Lung (tissue), 12 donors: ENCODE results near the gene ABCA1. TPM values are rescaled to one million over a fixed set of nuclear protein-coding genes. Genes with fewer than 3 reads are reported as not detected.

Source experiments
- ATAC-seq: fragments of 200-7000 bp; cut with Tn5 transposase; one replicate; pipeline ENCODE4 v1.9.1; 2020; ENCODE audit warnings: moderate number of reproducible peaks; ENCODE audit not compliant: insufficient read depth, low FRiP score
- DNase-seq, 3 donors: peaks; one replicate each; pipeline ENCODE4 v3.0.0-alpha.2; 2013 to 2017
- H3K27ac ChIP-seq, 2 donors: one replicate each; pipeline ENCODE4 v1.5.1; 2013; ENCODE audit warnings: mild to moderate bottlenecking in 2 of 2, moderate library complexity in 2 of 2, control low read depth in 1 of 2, inconsistent platforms in 1 of 2, low read depth in 1 of 2, low read length in 1 of 2
- H3K27me3 ChIP-seq, 3 donors: one replicate each; pipeline ENCODE4 v1.5.1; 2013; ENCODE audit warnings: low read length in 2 of 3; ENCODE audit not compliant: control insufficient read depth in 3 of 3, insufficient read depth in 3 of 3
- H3K36me3 ChIP-seq, 4 donors: one replicate each; pipeline ENCODE4 v1.5.1; 2013; ENCODE audit warnings: low read length in 4 of 4, mild to moderate bottlenecking in 1 of 4, moderate library complexity in 1 of 4; ENCODE audit not compliant: control insufficient read depth in 4 of 4, insufficient read depth in 4 of 4
- H3K4me1 ChIP-seq, 5 donors: one replicate each; pipeline ENCODE4 v1.5.1; 2013; ENCODE audit warnings: low read length in 5 of 5, mild to moderate bottlenecking in 2 of 5, moderate library complexity in 1 of 5; ENCODE audit not compliant: control insufficient read depth in 5 of 5, insufficient read depth in 5 of 5
- H3K4me3 ChIP-seq: one replicate; pipeline ENCODE4 v1.5.1; 2013; ENCODE audit warnings: mild to moderate bottlenecking, control low read depth, moderate library complexity
- H3K9ac ChIP-seq, 2 donors: one replicate each; pipeline ENCODE4 v1.5.1; 2013; ENCODE audit warnings: low read length in 2 of 2, control low read depth in 1 of 2; ENCODE audit not compliant: insufficient read depth in 1 of 2
- H3K9me3 ChIP-seq, 4 donors: one replicate each; pipeline ENCODE4 v1.5.1; 2013; ENCODE audit warnings: low read length in 3 of 4, mild to moderate bottlenecking in 1 of 4, moderate library complexity in 1 of 4; ENCODE audit not compliant: control insufficient read depth in 4 of 4, insufficient read depth in 3 of 4
- WGBS, 2 donors: extraction: QIAGEN DNeasy Blood & Tissue Kit; methylation state at CpG; one replicate each; pipeline ENCODE4 v1.1.7; 2013; 5-methylcytosine and 5-hydroxymethylcytosine counted together
- polyA plus RNA-seq, 2 donors: library from polyadenylated mRNA; stranded (reverse); fragments of 200-250 nt; gene quantifications; one replicate each; pipeline ENCODE4 v1.2.1, GENCODE V29; 2013
- total RNA-seq, 2 donors: library from RNA; depleted of rRNA in 1 of 2; stranded (reverse); fragments of >200 nt in 1 of 2; gene quantifications; one replicate each; pipeline ENCODE4 v1.2.1, GENCODE V29; 2014 to 2021
- TF ChIP-seq, protein P1 (sequence below): IDR thresholded peaks from 2 replicates; pipeline ENCODE4 v1.5.1; 2012; ENCODE audit warnings: mild to moderate bottlenecking; ENCODE audit errors: control extremely low read depth, extremely low read depth
- donor health status: control.
- donor health status: control.
- donor health status: Bipolar disorder and iron deficiency.
- donor health status: healthy.
- donor health status: DM: yes; HTN: yes; CAD: no.

The ABCA1 gene
- total and polyA plus RNA-seq, 4 donors = 5.4 to 140 (median 16.8) TPM

DNA sequence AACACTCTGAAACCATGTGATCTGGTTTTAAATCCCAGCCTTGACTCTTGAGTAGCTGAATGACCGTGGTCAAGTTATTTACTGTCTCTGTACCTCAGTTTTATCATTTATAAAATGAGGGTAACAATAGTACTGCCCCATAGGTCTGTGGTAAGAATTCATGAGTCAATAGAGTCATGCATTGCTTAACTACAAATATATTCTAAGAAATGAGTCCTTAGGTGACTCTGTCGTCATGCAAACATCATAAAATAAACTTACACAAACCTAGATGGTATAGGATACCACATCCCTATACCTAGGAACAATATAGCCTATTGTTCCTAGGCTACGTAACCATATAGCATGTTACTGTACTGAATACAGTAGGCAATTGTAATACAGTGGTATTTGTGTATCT, 20.3 kb upstream of the ABCA1 start:
- no peaks in the 10 kb centered on the region for H3K9me3 ChIP-seq
- H3K4me1 ChIP-seq = no peaks in the 10 kb centered on the region
- no peaks in the 10 kb centered on the region for H3K36me3 ChIP-seq
- H3K4me3 ChIP-seq = no peak overlapping the region
- whole genome bisulfite sequencing, 2 donors = 81 to 83% methylated on average over 3 of the region's 3 CpGs
- ATAC-seq (no peak), DNase-seq (no peak)
- no peak overlapping the region for H3K27ac ChIP-seq
- no peaks in the 10 kb centered on the region for H3K27me3 ChIP-seq
- H3K9ac ChIP-seq = no peak overlapping the region
- TF ChIP-seq, protein P1, sequence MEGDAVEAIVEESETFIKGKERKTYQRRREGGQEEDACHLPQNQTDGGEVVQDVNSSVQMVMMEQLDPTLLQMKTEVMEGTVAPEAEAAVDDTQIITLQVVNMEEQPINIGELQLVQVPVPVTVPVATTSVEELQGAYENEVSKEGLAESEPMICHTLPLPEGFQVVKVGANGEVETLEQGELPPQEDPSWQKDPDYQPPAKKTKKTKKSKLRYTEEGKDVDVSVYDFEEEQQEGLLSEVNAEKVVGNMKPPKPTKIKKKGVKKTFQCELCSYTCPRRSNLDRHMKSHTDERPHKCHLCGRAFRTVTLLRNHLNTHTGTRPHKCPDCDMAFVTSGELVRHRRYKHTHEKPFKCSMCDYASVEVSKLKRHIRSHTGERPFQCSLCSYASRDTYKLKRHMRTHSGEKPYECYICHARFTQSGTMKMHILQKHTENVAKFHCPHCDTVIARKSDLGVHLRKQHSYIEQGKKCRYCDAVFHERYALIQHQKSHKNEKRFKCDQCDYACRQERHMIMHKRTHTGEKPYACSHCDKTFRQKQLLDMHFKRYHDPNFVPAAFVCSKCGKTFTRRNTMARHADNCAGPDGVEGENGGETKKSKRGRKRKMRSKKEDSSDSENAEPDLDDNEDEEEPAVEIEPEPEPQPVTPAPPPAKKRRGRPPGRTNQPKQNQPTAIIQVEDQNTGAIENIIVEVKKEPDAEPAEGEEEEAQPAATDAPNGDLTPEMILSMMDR = no peak

DNA sequence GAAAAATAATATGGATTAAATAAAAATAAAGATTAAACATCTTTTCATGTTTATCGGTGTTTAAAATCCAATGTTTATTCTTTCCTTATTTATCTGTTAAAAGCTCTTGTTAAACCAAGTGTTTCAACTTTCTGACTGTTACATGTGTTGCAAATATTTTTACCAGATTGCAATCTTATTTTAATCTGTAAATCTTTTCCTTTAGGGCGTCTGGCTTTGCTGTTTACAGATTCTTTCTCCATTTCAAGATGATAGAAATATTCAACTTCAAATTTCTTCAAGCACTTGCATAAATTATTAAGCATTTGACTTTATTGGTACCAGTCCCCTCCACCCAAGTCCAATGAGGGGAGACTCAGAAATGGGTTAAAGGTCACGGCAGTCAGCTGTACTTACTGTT, 16.9 kb upstream of the ABCA1 start:
- Histone ChIP-seq H3K4me3 (no peak overlapping the region), H3K9me3 (no peaks in the 10 kb centered on the region), H3K27me3 (no peaks in the 10 kb centered on the region), H3K36me3 (no peaks in the 10 kb centered on the region), H3K27ac (no peak overlapping the region), H3K4me1 (peaks cover 0 to 6% (median 0%) of the 10 kb centered on the region in 5 donors), H3K9ac (no peak overlapping the region)
- no peak for DNase-seq
- ATAC-seq = no peak
- TF ChIP-seq, protein P1 = no peak
- WGBS, 2 donors = 68 to 82% methylated on average over 3 of the region's 3 CpGs

DNA sequence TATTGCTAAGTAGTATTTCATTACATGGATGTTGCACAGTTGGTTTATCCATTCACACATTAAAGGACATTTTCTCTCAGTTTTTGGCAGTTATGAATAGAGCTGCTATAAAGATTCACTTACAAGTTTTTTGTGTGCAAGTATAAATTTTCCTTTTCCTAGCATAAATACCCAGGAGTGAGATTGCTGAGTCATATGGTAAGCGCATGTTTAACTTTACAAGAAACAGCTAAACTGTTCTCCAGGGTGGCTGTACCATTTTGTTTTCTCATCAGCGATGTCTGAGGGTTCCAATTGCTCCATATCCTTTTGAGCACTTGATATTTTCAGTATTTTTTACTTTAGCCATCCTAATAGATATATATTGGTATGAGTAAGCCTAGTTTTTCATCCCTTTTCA, 16.4 kb upstream of the ABCA1 start:
- Histone ChIP-seq H3K27me3 (no peaks in the 10 kb centered on the region), H3K27ac (no peak overlapping the region), H3K4me1 (peaks cover 0 to 6% (median 0%) of the 10 kb centered on the region in 5 donors), H3K36me3 (no peaks in the 10 kb centered on the region), H3K9ac (no peak overlapping the region), H3K9me3 (no peaks in the 10 kb centered on the region), H3K4me3 (no peak overlapping the region)
- TF ChIP-seq, protein P1 = no peak
- DNase-seq = no peak
- 90 to 96% methylated on average over 2 of the region's 2 CpGs for WGBS, 2 donors
- no peak for ATAC-seq

DNA sequence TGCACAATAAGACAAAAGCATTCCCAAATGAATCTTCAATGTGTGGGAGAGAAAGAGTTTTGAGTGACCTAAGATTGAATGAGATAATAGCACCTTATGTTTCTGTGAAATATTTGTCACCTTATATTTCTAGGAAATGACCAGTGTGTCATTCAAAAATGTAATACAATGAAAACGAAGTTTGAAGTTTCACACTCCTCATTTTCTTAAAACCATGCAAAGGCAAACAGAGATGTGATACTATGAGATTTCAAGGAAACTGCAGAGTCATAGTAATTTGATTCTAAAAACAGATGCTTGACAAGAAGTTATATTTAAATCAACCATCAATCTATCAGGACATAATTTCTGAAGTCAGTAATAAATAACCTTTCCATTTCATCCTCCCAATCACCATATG, 13.6 kb upstream of the ABCA1 start:
- 16 to 29% methylated on average over 1 of the region's 1 CpG for WGBS, 2 donors
- Histone ChIP-seq H3K4me1 (peaks cover 0 to 6% (median 0%) of the 10 kb centered on the region in 5 donors), H3K9me3 (no peaks in the 10 kb centered on the region), H3K27me3 (no peaks in the 10 kb centered on the region), H3K9ac (no peak overlapping the region), H3K4me3 (no peak overlapping the region), H3K36me3 (no peaks in the 10 kb centered on the region), H3K27ac (no peak overlapping the region)
- DNase-seq (no peak), ATAC-seq (no peak)
- TF ChIP-seq, protein P1 = no peak
